Stimulated activated CD8-positive, alpha-beta memory T cell treated with anti-CD3 and anti-CD28 coated beads, Interleukin-7, amount 100 ng/mL, for 48 hours (primary cell): ENCODE data around the gene TRPM2.

Experiments used
- DNase-seq, 2 donors: peaks; one replicate each; pipeline ENCODE4 v3.0.0-alpha.2; 2020; ENCODE audit warnings: low read depth in 1 of 2; ENCODE audit errors: extremely low read depth in 1 of 2

TRPM2 gene

GRCh38 chr21:44475266-44475845 is 121.9 kb downstream of the TRPM2 start:
- DNase-seq = no peak

- DNase-seq = no peak
Observed at GRCh38 chr21:44477131-44477530, 123.7 kb downstream of the TRPM2 start.

GRCh38 chr21:44477712-44478111 is 124.3 kb downstream of the TRPM2 start:
- no peak for DNase-seq

- DNase-seq = no peak
Observed at GRCh38 chr21:44478124-44478800, 124.8 kb downstream of the TRPM2 start.

- no peak for DNase-seq
Observed at GRCh38 chr21:44478801-44479167, 125.4 kb downstream of the TRPM2 start.

- DNase-seq = peak in 1 of 2 donors; percentile 23
Observed at GRCh38 chr21:44479556-44480199, 126.3 kb downstream of the TRPM2 start.

- no peak for DNase-seq
Observed at GRCh38 chr21:44480200-44481053, 127.0 kb downstream of the TRPM2 start.

GRCh38 chr21:44482581-44483287 is 129.3 kb downstream of the TRPM2 start:
- no peak for DNase-seq

- no peak for DNase-seq
Observed at GRCh38 chr21:44483288-44484237, 130.1 kb downstream of the TRPM2 start.

- DNase-seq = no peak
Observed at GRCh38 chr21:44484498-44485253, 131.3 kb downstream of the TRPM2 start.

GRCh38 chr21:44485254-44485793 is 131.9 kb downstream of the TRPM2 start:
- DNase-seq = peak in 1 of 2 donors; percentile 24

GRCh38 chr21:44485796-44486195 is 132.4 kb downstream of the TRPM2 start:
- no peak for DNase-seq

GRCh38 chr21:44486302-44486701 is 132.9 kb downstream of the TRPM2 start:
- DNase-seq = no peak

GRCh38 chr21:44487831-44488230 is 134.4 kb downstream of the TRPM2 start:
- DNase-seq = peak in 1 of 2 donors; percentile 46

GRCh38 chr21:44489962-44490361 is 136.5 kb downstream of the TRPM2 start:
- no peak for DNase-seq

GRCh38 chr21:44490405-44490804 is 137.0 kb downstream of the TRPM2 start:
- DNase-seq = no peak

- DNase-seq = no peak
Observed at GRCh38 chr21:44490816-44491215, 137.4 kb downstream of the TRPM2 start.
